EH (cell line): ENCODE measurements around the gene CDCA8.
A peak's percentile ranks its signal among the peaks of the same experiment; 100 is the strongest.
"Not testable (repeated sequence)": the region's sequence is repeated elsewhere in the genome, so short reads cannot be mapped to it uniquely, and the experiment has no call there.

ENCODE experiments used
- DNase-seq: peaks from one replicate; pipeline ENCODE4 v3.0.0-alpha.2; 2015; ENCODE audit warnings: low read depth

CDCA8 gene

GRCh38 chr1:37718181-37718900 lies 26.0 kb downstream of the CDCA8 start:
- no peak for DNase-seq

- DNase-seq = no peak
These were observed 26.7 kb downstream of the CDCA8 start for GRCh38 chr1:37718901-37719571.

- DNase-seq = no peak
These were observed 27.4 kb downstream of the CDCA8 start for GRCh38 chr1:37719572-37720195.

GRCh38 chr1:37720231-37721130 lies 28.2 kb downstream of the CDCA8 start:
- no peak for DNase-seq

- DNase-seq = peak; percentile 13
These were observed 29.2 kb downstream of the CDCA8 start for GRCh38 chr1:37721565-37721964.

- no peak for DNase-seq
These were observed 30.1 kb downstream of the CDCA8 start for GRCh38 chr1:37722181-37723071.

GRCh38 chr1:37723072-37723389 lies 30.7 kb downstream of the CDCA8 start:
- DNase-seq = no peak

GRCh38 chr1:37723390-37724078 lies 31.2 kb downstream of the CDCA8 start:
- DNase-seq = no peak

GRCh38 chr1:37724575-37724974 lies 32.3 kb downstream of the CDCA8 start:
- no peak for DNase-seq

- no peak for DNase-seq
These were observed 33.7 kb downstream of the CDCA8 start for GRCh38 chr1:37725851-37726613.

GRCh38 chr1:37726751-37727585 lies 34.7 kb downstream of the CDCA8 start:
- no peak for DNase-seq

GRCh38 chr1:37728416-37728815 lies 36.1 kb downstream of the CDCA8 start:
- DNase-seq = no peak

- DNase-seq = no peak
These were observed 38.1 kb downstream of the CDCA8 start for GRCh38 chr1:37730376-37730775.

- no peak for DNase-seq
These were observed 39.1 kb downstream of the CDCA8 start for GRCh38 chr1:37731312-37732019.

GRCh38 chr1:37732111-37732780 lies 39.9 kb downstream of the CDCA8 start:
- no peak for DNase-seq

GRCh38 chr1:37734629-37735591 lies 42.6 kb downstream of the CDCA8 start:
- peak; percentile 4 for DNase-seq

GRCh38 chr1:37737975-37738374 lies 45.7 kb downstream of the CDCA8 start:
- not testable (repeated sequence) for DNase-seq
